Activated CD4-positive, CD25-positive, alpha-beta regulatory T cell treated with anti-CD3 and anti-CD28 coated beads, Interleukin-2, amount 50 U/mL, for 72 hours (primary cell): ENCODE results near the gene FIGLA.
"Not testable (repeated sequence)": the region's sequence is repeated elsewhere in the genome, so short reads cannot be mapped to it uniquely, and the experiment has no call there.

Experiments used
- DNase-seq: peaks from one replicate; pipeline ENCODE4 v3.0.0; 2021

FIGLA gene

DNA sequence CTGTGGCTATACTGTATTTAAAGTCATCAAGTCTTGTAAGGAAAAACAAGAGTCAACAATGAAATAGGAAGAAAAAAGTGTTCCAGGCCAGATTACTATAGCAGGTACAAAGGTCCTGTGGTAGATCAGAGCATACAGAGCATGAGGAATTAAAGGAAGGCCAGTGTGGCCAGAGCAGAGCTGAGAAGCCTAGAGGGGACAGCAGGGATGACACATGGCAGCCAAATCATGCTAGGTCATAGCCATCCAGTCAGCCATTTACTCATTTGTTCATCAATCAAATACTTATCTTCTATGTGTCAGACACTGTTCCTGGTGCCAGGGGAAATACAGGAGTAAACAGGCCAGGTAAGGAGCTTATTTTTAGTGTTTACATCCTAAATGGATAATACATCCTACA, 46.8 kb downstream of the FIGLA start:
- no peak for DNase-seq

DNA sequence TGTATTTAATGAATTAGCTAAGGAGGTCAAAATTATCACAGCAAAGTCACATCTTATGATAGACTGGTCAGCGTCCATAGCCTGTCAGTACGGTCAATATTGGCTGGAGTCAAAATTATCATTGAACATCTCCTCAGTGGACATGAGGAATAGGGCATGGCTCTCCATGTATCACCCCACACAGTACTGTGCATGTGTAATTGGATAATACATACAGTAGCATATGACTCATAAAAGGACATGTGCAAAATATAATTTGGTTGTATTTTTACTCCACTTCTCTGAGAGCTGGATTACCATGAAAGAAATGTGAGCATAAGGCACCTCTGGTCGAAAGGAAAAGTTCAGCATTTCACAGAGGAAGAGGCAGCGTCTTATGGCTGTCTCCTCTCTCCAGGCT, 47.4 kb downstream of the FIGLA start:
- DNase-seq, result no peak

DNA sequence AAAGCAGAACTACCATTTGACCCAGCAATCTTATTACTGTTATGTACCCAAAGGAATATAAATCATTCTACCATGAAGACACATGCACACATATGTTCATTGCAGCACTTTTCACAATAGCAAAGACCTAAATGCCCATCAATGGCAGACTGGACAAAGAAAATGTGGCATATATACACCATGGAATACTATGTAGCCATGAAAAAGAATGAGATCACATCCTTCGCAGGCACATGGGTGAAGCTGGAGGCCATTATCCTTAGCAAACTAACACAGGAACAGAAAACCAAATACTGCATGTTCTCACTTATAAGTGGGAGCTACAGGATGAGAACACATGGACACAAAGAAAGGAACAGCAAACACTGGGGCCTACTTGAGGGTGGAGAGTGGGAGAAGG, 51.0 kb downstream of the FIGLA start:
- not testable (repeated sequence) for DNase-seq

GRCh38 chr2:70738159-70738558, 52.3 kb downstream of the FIGLA start:
- no peak for DNase-seq

DNA sequence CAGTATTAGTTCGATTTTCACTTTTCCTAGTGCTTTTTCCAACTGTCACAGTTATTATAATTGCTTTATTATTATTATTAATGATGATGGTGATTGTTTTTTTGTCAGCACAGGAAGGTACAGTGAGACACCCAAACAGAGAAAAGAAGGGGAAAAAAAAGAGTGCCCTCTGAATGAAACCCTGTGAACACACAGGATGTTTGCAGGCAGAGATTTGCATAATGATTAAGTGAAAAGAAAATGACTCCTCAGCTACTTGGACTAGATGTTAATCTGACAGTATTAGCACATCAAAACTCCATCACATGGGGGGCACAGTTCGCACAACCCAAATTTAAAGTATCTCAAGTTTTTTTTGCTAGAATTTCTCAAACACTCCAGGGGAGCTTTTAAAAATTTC, 55.4 kb downstream of the FIGLA start:
- no peak for DNase-seq

GRCh38 chr2:70733646-70734180, 56.7 kb downstream of the FIGLA start:
- no peak for DNase-seq

- DNase-seq, result no peak
Observed at GRCh38 chr2:70732766-70733645, 57.4 kb downstream of the FIGLA start.

GRCh38 chr2:70730730-70731129, 59.7 kb downstream of the FIGLA start:
- no peak for DNase-seq

DNA sequence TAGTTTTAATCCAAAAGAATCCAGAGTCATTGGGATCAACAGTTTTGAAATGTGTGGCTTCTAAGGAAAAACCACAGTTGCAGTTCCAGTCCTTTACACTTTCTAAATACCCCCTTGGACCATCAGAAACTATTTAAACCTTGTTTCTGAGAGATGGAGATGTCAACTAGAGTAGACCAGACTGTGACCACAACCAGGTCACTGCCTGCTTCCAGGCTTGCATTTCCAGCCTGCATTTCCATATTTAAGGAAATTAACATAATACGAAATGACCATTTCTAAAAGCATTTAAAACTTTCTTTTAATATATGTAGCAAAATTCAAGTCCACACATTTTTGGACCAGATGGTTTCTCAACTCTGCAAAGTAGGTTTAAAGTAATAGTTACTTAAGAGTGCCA, 60.8 kb downstream of the FIGLA start:
- DNase-seq, result no peak

DNA sequence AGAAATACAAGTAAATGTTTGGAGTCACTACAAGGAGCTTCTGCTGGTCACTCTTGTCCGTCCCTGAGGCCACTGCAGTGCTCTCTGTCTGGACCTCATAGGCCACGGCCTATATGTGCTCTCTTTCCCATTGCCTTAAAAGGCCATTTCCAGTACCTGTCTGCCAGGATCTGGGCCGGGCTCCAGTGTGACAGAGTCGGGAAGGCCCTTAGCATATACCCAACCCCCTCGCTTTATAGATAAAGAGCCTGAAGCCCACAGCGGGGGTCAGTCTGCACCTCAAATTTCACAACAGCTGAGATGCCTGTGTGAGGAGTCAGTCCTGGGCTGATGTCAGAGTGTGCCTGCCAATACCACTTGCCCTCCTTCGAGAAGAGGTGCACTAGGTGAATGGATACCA, 62.3 kb downstream of the FIGLA start:
- DNase-seq, result no peak
